HG02852 (cell line): ENCODE results near the gene METTL3.

ENCODE experiments used
- ATAC-seq: cut with Tn5 transposase; IDR thresholded peaks from one replicate; pipeline ENCODE4 v1.9.1; 2021; ENCODE audit warnings: mild to moderate bottlenecking, moderate library complexity; ENCODE audit not compliant: unreplicated experiment

Gene METTL3

GRCh38 chr14:21527318-21527679 lies 16.2 kb upstream of the METTL3 start:
- ATAC-seq, result no peak

GRCh38 chr14:21526672-21527317 lies 15.7 kb upstream of the METTL3 start:
- ATAC-seq, result peak; percentile 42

GRCh38 chr14:21525962-21526671 lies 15.0 kb upstream of the METTL3 start, which contains the start of gene SALL2:
TSS of gene SALL2 (minus strand) at chr14:21526346. CDS start at chr14:21526127, 219 bp downstream.
- ATAC-seq, result peak; percentile 41

- peak; percentile 3 for ATAC-seq
Observed at GRCh38 chr14:21525571-21525961, 14.4 kb upstream of the METTL3 start.

GRCh38 chr14:21524575-21525490 lies 13.7 kb upstream of the METTL3 start:
- ATAC-seq, result no peak

DNA sequence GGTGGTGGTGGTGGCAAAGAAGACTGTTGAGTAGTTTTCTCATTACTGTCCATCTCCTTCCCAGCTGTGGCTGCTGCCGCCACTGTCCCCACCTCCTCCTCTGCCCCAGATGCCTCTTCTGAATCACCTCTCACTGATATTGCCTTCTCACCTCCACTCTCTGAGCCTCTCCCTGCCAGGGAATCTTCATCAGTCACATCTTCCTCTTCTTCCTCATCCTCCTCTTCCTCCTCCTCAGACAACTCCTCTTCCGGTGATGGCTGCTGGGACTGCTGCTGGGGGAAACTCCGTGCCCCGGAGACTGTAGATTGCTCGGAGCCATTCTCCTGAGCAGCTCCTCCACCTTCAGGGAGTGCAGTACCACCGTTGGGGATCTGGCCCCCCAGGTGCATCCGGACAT lies 12.1 kb upstream of the METTL3 start:
- ATAC-seq, result no peak

- no peak for ATAC-seq
Observed at GRCh38 chr14:21521501-21521900, 10.4 kb upstream of the METTL3 start.

DNA sequence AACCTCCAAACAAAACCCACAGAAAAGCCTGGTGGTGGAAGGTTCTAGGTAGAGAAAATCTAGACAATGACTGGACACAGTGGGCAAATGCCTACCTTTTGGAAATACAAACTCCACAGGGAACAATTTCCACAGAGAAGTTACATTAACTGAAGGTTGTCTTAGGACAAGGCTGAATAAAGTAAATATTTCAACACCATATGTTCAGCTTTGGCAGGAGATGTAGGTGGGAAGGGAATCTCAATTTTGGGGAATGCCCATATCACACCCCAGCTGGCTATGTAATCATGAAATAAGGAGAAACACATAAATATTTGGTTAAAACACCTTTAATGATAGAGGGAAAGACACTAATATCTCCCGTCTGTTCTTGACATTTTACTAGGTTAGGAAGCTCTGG lies 9.6 kb upstream of the METTL3 start:
- ATAC-seq, result no peak

DNA sequence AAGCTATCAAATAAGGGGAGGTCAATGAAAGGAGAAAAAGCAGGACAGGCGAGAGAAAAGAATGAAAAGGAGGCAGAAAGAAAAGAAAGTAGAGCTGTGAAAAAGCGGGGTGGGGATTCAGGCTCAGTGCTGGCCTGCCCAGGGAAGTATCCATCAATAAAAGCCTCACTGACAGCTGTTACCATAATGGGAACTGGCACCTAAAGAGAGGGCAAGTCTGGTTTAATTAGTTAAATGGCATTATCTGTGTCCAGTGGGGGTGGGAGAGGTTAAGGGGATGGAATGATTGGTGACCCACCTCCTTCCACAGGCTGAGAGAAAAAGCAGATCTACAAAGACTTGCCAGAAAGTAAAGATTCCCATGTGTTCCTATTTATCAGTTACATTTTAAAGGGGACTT lies 7.6 kb upstream of the METTL3 start:
- ATAC-seq, result no peak

DNA sequence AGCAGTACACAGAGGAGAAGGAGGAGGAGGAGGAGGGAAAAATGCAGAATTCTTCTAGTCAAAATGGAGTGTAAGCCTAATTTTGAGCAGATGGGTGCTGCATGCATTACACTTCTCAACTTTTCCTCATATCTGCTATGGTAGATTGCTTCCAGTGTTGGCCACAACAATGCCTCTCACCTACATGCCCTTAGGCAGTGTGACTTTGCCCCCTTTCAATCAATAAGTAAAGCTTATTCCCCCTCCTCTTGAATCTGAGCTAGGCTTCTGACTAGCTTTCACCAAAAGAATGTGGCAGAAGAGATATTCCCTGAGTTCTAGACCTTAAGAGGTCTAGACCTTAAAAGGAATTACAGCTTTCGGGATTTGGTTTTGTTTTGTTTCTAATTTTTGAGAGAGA lies 3.2 kb upstream of the METTL3 start:
- no peak for ATAC-seq

DNA sequence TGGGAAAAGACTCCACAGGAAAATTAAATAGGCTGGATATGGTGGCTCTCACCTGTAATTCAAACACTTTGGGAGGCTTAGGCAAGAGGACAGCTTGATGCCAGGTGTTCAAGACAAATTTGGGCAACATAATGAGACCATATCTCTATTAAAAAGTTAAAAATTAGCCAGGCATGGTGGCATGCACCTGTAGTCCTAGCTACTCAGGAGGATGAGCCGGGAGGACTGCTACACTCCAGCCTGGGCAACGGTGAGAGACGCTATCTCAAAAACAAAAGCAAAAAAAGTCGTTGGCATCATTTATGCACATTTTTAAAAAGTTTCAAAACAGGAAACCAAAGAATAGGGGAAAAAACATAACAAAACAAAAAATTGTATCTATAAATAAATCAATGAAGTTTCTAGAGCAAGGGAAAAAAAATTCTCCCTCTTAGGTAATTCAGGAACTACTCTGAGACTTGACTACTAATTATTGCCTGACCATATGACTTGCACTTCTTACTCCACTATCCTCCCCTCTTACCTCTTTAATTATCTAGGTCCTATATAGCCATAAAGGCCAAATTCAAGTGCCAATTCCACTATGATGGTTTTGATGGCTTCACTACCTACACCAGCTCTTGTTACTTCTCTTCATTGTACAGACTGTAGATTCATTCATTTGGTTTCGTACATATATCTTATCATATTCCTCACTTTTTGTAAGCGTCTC lies 1.6 kb downstream of the METTL3 start:
- ATAC-seq, result no peak

DNA sequence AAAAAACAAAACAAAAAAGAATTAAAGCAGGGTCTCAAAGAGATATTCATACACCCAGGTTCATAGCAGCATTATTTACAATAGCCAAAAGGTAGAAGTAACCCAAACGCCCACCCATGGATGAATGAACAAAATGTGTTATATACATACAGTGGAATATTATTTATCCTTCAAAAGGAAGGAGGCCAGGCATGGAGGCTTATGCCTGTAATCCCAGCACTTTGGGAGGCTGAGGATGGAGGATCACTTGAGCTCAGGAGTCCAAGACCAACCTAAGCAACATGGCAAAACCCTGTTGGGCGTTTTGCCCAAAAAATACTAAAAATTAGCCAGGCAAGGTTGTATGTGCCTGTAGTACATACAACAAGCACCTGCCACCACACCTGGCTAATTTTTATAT lies 4.6 kb downstream of the METTL3 start:
- no peak for ATAC-seq

GRCh38 chr14:21505012-21505553 lies 6.1 kb downstream of the METTL3 start:
- peak; percentile 90 for ATAC-seq

- no peak for ATAC-seq
Observed at GRCh38 chr14:21503376-21503775, 7.8 kb downstream of the METTL3 start.

DNA sequence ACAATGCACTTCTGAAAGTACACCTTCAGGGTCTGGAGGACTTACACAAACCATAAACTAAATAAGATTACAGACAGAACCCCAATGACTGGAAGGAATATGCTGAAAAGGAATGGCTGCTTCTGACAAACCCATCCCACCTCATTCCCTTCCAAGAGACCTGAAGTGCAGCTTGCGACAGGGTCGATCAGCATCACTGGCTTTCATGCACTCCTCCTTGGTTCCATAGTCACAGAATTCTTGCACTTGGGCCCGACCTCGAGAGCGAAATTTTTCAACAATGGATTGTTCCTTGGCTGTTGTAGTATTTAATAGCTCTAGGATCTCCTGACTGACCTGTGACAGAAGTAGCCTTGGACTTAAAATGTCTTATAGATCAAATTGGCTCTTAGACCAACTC lies 9.6 kb downstream of the METTL3 start:
- ATAC-seq, result no peak

GRCh38 chr14:21498540-21499526 lies 12.3 kb downstream of the METTL3 start:
- ATAC-seq, result no peak

GRCh38 chr14:21496453-21496852 lies 14.7 kb downstream of the METTL3 start:
- ATAC-seq, result no peak

GRCh38 chr14:21494902-21495762 lies 16.0 kb downstream of the METTL3 start:
- ATAC-seq, result no peak
